GM21360 (cell line): Measurements from ENCODE around the gene ZDHHC9.

Source experiments
- ATAC-seq: cut with Tn5 transposase; IDR thresholded peaks from one replicate; pipeline ENCODE4 v1.9.1; 2021; ENCODE audit warnings: mild to moderate bottlenecking, moderate library complexity; ENCODE audit not compliant: unreplicated experiment

The ZDHHC9 gene

GRCh38 chrX:129768586-129769466 lies 74.9 kb downstream of the ZDHHC9 start:
- no peak for ATAC-seq

- no peak for ATAC-seq
These were observed 75.5 kb downstream of the ZDHHC9 start for GRCh38 chrX:129768186-129768585.

- no peak for ATAC-seq
These were observed 80.0 kb downstream of the ZDHHC9 start for GRCh38 chrX:129763666-129764065.

- no peak for ATAC-seq
These were observed 81.2 kb downstream of the ZDHHC9 start for GRCh38 chrX:129762448-129762847.

- no peak for ATAC-seq
These were observed 82.1 kb downstream of the ZDHHC9 start for GRCh38 chrX:129761596-129761995.

GRCh38 chrX:129760981-129761380 lies 82.7 kb downstream of the ZDHHC9 start:
- no peak for ATAC-seq

- ATAC-seq: no peak
These were observed 83.5 kb downstream of the ZDHHC9 start for GRCh38 chrX:129760155-129760554.

- ATAC-seq: no peak
These were observed 84.1 kb downstream of the ZDHHC9 start for GRCh38 chrX:129759576-129760061.

- ATAC-seq: peak; percentile 42
These were observed 87.7 kb downstream of the ZDHHC9 start for GRCh38 chrX:129755779-129756650.

- ATAC-seq: no peak
These were observed 89.3 kb downstream of the ZDHHC9 start for GRCh38 chrX:129754056-129755024.
